ENCODE data around the gene PTPMT1. TPM values are rescaled to one million over a fixed set of nuclear protein-coding genes. Genes with fewer than 3 reads are reported as not detected.

The PTPMT1 gene
- total and polyA plus RNA-seq, 2 experiments from 2014 or later = 106 to 109 TPM

DNA sequence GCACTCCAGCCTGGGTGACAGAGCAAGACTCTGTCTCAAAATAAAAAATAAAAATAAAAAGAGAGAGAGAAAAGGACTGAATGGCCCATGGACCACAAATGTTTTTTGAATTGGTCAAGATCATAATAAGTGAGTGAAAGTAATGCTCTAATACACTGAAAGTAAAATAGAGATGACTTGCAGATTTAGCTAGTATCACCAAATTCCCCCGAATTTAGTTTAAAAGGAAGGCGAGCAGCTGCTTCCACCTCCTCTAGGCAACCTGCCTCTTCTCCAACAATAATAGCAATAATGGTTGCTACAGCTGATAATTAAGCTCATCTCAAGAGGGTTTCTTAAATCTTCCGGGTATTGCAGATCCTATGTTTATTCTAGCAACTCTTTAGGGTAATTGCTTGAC is 49.2 kb upstream of the PTPMT1 start:
- H3K4me3 ChIP-seq = no peak overlapping the region

More for the DNA sequence above, 49.2 kb upstream of the PTPMT1 start:
- DNase-seq (ENCODE audit: low spot score) (no peak), ATAC-seq (no peak)
- peak overlapping the region; percentile 65; the same call in 1 of the 2 replicates for H3K27ac Mint-ChIP-seq
- Histone ChIP-seq H3K27ac (ENCODE audit: low read depth) (peak overlapping the region; percentile 58), H3K9me2 (ENCODE audit: insufficient read depth) (no peaks in the 10 kb centered on the region), H3K4me1 (ENCODE audit: insufficient read depth) (peaks cover 37% of the 10 kb centered on the region), H3K27me3 (ENCODE audit: insufficient read depth) (no peaks in the 10 kb centered on the region), H3K36me3 (ENCODE audit: insufficient read depth) (no peaks in the 10 kb centered on the region), H2AFZ (no peak overlapping the region), H4K20me1 (replicated peaks; ENCODE audit: insufficient read depth) (peaks cover 68% of the 10 kb centered on the region), H3K79me2 (replicated peaks; ENCODE audit: insufficient read depth) (peaks cover 100% of the 10 kb centered on the region), H3F3A (replicated peaks; ENCODE audit: low read depth) (no peaks in the 10 kb centered on the region), H3K4me2 (no peak overlapping the region)
- H3K27me3 Mint-ChIP-seq (ENCODE audit: insufficient read depth, low read depth, poor library complexity) = peaks cover 15% of the 10 kb centered on the region
- H3K4me3 Mint-ChIP-seq = no peak overlapping the region
- H3K9me3 Mint-ChIP-seq = no peaks in the 10 kb centered on the region
- H3K4me1 Mint-ChIP-seq = peaks cover 36% of the 10 kb centered on the region
- TF ChIP-seq, protein P1, sequence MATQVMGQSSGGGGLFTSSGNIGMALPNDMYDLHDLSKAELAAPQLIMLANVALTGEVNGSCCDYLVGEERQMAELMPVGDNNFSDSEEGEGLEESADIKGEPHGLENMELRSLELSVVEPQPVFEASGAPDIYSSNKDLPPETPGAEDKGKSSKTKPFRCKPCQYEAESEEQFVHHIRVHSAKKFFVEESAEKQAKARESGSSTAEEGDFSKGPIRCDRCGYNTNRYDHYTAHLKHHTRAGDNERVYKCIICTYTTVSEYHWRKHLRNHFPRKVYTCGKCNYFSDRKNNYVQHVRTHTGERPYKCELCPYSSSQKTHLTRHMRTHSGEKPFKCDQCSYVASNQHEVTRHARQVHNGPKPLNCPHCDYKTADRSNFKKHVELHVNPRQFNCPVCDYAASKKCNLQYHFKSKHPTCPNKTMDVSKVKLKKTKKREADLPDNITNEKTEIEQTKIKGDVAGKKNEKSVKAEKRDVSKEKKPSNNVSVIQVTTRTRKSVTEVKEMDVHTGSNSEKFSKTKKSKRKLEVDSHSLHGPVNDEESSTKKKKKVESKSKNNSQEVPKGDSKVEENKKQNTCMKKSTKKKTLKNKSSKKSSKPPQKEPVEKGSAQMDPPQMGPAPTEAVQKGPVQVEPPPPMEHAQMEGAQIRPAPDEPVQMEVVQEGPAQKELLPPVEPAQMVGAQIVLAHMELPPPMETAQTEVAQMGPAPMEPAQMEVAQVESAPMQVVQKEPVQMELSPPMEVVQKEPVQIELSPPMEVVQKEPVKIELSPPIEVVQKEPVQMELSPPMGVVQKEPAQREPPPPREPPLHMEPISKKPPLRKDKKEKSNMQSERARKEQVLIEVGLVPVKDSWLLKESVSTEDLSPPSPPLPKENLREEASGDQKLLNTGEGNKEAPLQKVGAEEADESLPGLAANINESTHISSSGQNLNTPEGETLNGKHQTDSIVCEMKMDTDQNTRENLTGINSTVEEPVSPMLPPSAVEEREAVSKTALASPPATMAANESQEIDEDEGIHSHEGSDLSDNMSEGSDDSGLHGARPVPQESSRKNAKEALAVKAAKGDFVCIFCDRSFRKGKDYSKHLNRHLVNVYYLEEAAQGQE (IDR thresholded peaks at IDR 0.05; ENCODE audit: unreplicated experiment) = no peak
- TF ChIP-seq, protein P2, sequence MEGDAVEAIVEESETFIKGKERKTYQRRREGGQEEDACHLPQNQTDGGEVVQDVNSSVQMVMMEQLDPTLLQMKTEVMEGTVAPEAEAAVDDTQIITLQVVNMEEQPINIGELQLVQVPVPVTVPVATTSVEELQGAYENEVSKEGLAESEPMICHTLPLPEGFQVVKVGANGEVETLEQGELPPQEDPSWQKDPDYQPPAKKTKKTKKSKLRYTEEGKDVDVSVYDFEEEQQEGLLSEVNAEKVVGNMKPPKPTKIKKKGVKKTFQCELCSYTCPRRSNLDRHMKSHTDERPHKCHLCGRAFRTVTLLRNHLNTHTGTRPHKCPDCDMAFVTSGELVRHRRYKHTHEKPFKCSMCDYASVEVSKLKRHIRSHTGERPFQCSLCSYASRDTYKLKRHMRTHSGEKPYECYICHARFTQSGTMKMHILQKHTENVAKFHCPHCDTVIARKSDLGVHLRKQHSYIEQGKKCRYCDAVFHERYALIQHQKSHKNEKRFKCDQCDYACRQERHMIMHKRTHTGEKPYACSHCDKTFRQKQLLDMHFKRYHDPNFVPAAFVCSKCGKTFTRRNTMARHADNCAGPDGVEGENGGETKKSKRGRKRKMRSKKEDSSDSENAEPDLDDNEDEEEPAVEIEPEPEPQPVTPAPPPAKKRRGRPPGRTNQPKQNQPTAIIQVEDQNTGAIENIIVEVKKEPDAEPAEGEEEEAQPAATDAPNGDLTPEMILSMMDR (conservative IDR thresholded peaks at IDR 0.05; ENCODE audit: low read depth in 2 of 2) = no peak
- TF ChIP-seq ZNF331 (CRISPR knock-in tag; IDR thresholded peaks at IDR 0.05; ENCODE audit: low read depth) = no peak
- TF ChIP-seq EZH2 (IDR thresholded peaks at IDR 0.05; ENCODE audit: low read depth, unreplicated experiment) = no peak
- TF ChIP-seq CREB1 (CRISPR knock-in tag; IDR thresholded peaks at IDR 0.05; ENCODE audit: low read depth) = no peak
- no peak for TF ChIP-seq EZH2phosphoT487 (IDR thresholded peaks at IDR 0.05; ENCODE audit: unreplicated experiment)
- TF ChIP-seq STAT1 (IDR thresholded peaks at IDR 0.05; ENCODE audit: unreplicated experiment) = no peak
- TF ChIP-seq ZNF114 (CRISPR knock-in tag; IDR thresholded peaks at IDR 0.05) = no peak
- TF ChIP-seq NANOG (IDR thresholded peaks at IDR 0.05; ENCODE audit: borderline replicate concordance) = no peak
- no peak for TF ChIP-seq JUNB (IDR thresholded peaks at IDR 0.05; ENCODE audit: unreplicated experiment)
- no peak for TF ChIP-seq POLR2AphosphoS5 (IDR thresholded peaks at IDR 0.05; ENCODE audit: low read depth)
- TF ChIP-seq, protein P3, sequence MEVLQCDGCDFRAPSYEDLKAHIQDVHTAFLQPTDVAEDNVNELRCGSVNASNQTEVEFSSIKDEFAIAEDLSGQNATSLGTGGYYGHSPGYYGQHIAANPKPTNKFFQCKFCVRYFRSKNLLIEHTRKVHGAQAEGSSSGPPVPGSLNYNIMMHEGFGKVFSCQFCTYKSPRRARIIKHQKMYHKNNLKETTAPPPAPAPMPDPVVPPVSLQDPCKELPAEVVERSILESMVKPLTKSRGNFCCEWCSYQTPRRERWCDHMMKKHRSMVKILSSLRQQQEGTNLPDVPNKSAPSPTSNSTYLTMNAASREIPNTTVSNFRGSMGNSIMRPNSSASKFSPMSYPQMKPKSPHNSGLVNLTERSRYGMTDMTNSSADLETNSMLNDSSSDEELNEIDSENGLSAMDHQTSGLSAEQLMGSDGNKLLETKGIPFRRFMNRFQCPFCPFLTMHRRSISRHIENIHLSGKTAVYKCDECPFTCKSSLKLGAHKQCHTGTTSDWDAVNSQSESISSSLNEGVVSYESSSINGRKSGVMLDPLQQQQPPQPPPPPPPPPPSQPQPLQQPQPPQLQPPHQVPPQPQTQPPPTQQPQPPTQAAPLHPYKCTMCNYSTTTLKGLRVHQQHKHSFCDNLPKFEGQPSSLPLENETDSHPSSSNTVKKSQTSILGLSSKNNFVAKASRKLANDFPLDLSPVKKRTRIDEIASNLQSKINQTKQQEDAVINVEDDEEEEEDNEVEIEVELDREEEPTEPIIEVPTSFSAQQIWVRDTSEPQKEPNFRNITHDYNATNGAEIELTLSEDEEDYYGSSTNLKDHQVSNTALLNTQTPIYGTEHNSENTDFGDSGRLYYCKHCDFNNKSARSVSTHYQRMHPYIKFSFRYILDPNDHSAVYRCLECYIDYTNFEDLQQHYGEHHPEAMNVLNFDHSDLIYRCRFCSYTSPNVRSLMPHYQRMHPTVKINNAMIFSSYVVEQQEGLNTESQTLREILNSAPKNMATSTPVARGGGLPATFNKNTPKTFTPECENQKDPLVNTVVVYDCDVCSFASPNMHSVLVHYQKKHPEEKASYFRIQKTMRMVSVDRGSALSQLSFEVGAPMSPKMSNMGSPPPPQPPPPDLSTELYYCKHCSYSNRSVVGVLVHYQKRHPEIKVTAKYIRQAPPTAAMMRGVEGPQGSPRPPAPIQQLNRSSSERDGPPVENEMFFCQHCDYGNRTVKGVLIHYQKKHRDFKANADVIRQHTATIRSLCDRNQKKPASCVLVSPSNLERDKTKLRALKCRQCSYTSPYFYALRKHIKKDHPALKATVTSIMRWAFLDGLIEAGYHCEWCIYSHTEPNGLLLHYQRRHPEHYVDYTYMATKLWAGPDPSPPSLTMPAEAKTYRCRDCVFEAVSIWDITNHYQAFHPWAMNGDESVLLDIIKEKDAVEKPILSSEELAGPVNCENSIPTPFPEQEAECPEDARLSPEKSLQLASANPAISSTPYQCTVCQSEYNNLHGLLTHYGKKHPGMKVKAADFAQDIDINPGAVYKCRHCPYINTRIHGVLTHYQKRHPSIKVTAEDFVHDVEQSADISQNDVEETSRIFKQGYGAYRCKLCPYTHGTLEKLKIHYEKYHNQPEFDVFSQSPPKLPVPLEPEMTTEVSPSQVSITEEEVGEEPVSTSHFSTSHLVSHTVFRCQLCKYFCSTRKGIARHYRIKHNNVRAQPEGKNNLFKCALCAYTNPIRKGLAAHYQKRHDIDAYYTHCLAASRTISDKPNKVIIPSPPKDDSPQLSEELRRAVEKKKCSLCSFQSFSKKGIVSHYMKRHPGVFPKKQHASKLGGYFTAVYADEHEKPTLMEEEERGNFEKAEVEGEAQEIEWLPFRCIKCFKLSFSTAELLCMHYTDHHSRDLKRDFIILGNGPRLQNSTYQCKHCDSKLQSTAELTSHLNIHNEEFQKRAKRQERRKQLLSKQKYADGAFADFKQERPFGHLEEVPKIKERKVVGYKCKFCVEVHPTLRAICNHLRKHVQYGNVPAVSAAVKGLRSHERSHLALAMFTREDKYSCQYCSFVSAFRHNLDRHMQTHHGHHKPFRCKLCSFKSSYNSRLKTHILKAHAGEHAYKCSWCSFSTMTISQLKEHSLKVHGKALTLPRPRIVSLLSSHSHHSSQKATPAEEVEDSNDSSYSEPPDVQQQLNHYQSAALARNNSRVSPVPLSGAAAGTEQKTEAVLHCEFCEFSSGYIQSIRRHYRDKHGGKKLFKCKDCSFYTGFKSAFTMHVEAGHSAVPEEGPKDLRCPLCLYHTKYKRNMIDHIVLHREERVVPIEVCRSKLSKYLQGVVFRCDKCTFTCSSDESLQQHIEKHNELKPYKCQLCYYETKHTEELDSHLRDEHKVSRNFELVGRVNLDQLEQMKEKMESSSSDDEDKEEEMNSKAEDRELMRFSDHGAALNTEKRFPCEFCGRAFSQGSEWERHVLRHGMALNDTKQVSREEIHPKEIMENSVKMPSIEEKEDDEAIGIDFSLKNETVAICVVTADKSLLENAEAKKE (CRISPR knock-in tag; IDR thresholded peaks at IDR 0.05) = no peak
- TF ChIP-seq, protein P4, sequence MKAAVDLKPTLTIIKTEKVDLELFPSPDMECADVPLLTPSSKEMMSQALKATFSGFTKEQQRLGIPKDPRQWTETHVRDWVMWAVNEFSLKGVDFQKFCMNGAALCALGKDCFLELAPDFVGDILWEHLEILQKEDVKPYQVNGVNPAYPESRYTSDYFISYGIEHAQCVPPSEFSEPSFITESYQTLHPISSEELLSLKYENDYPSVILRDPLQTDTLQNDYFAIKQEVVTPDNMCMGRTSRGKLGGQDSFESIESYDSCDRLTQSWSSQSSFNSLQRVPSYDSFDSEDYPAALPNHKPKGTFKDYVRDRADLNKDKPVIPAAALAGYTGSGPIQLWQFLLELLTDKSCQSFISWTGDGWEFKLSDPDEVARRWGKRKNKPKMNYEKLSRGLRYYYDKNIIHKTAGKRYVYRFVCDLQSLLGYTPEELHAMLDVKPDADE (IDR thresholded peaks at IDR 0.05) = no peak
- no peaks in the 10 kb centered on the region; the same call in 2 of the 3 replicates for H3K36me3 Mint-ChIP-seq (ENCODE audit: low read depth)

All from GM23338 (cell line).